GM20000 (cell line): Measurements from ENCODE around the gene SHISA4.

ENCODE experiments used
- DNase-seq: peaks from one replicate; pipeline ENCODE4 v3.0.0; 2012; ENCODE audit warnings: low spot score
- TF ChIP-seq, protein P1 (sequence below): IDR thresholded peaks from 2 replicates; pipeline ENCODE4 v1.5.1; 2012; ENCODE audit warnings: mild to moderate bottlenecking, control low read depth; ENCODE audit errors: extremely low read depth, missing control alignments

SHISA4 gene

DNA sequence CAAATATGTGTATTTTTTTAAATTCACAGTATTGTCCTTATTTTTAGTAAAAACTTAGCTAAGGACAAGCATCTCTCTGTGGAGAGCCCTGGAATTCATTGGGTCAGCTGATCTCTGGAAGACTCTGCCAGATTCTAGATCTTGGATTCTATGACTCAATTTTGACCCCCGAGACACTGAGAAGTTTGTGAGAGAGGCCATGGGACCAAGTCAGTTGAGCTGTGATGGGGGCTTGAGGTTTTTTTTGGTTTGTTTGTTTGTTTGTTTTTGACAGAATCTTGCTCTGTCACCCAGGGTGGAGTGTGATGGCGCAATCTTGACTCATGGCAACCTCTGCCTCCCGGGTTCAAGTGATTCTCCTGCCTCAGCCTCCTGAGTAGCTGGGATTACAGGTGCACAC, 13.5 kb downstream of the SHISA4 start:
- no peak for DNase-seq
- TF ChIP-seq, protein P1, sequence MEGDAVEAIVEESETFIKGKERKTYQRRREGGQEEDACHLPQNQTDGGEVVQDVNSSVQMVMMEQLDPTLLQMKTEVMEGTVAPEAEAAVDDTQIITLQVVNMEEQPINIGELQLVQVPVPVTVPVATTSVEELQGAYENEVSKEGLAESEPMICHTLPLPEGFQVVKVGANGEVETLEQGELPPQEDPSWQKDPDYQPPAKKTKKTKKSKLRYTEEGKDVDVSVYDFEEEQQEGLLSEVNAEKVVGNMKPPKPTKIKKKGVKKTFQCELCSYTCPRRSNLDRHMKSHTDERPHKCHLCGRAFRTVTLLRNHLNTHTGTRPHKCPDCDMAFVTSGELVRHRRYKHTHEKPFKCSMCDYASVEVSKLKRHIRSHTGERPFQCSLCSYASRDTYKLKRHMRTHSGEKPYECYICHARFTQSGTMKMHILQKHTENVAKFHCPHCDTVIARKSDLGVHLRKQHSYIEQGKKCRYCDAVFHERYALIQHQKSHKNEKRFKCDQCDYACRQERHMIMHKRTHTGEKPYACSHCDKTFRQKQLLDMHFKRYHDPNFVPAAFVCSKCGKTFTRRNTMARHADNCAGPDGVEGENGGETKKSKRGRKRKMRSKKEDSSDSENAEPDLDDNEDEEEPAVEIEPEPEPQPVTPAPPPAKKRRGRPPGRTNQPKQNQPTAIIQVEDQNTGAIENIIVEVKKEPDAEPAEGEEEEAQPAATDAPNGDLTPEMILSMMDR: no peak

DNA sequence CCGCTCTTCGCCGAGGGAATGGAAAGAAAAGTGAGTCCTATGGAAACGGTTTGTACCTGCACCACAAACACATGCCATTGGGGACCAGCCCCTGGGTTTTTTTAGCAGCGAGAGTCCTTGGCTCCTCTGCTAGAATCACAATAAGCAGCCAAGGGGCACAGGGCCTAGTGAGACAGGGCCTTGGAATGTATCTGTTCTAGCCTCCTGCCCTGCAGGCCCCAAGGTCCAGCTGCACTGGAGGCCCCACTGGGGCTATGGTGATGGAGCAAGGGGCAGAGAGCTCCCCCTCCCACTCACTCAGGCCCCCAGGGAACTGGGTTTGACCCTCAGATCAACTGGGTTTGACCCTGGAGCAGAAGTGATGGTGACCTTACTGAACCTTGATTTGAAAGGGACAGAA, 14.4 kb downstream of the SHISA4 start:
- TF ChIP-seq, protein P1: no peak
- no peak for DNase-seq

DNA sequence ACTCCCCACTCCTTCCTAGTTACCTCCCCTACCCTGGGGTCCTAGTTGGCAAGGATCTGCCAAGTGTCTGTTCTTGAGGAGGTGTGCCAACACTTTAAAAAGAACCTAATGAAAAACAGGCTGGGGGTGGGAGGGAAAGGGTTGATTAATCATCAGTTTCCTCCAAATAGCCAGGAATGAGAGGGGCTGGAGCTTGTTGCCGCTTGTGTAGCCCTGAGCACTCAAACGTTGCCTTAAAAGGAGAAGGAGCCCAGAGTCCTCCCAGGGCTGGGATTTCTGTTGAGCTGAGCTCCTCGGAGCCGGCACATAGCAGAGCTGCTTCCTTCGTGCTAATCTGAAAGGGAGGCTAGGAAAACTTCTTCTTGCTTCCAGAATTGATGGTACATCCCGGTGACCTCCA, 15.9 kb downstream of the SHISA4 start:
- DNase-seq: no peak
- TF ChIP-seq, protein P1: no peak

DNA sequence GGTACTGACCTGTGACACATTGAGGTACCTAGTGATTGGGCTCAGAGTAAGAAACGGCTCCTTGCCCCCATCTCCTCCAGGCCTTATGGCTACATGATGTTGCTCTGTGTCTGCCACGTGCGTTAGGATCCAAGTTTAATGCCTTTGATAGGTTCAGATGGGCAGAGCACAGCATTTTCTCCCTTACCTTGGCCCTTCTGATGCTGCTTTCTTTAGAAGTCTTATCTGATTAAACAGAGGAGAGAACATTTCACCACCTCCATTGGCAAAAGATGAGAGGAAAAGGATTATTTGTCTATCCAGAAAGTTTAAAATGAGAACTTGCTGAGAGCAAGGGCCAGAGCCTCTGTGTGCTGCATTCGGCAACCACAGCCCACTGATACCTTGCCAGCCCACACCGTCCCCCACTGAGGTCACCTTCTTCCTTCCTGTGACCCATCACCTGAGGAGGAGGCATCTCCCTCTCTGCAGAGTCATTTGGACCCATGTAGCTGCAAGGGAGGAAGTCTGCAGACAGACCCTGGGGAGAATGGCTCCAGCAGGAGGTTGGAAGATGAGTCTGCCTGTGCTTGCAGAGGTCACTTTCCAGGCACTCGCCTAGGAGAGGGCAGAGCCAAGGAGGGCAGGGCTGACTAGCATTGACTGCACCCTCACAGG, 16.7 kb downstream of the SHISA4 start:
- no peak for DNase-seq
- TF ChIP-seq, protein P1: no peak

DNA sequence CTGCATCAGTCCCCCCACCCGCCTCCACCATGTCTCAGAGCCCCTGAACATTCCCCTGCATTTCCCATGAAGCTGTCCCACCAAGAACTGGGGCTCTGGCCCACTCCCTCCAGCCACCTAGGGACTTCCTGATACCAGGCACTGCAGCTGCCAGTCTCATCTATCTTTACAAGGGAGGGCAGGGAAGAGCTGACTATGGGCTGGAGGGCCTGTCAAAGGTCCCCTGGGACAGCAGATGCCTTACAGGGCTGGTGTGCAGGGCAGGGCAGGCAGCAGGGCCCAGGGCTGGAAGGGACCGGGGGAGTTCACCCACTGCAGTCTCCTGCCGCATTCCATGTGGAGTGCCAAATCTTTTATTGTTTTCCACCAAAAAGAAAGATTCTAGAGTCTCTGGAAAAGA, 17.6 kb downstream of the SHISA4 start:
- no peak for DNase-seq

DNA sequence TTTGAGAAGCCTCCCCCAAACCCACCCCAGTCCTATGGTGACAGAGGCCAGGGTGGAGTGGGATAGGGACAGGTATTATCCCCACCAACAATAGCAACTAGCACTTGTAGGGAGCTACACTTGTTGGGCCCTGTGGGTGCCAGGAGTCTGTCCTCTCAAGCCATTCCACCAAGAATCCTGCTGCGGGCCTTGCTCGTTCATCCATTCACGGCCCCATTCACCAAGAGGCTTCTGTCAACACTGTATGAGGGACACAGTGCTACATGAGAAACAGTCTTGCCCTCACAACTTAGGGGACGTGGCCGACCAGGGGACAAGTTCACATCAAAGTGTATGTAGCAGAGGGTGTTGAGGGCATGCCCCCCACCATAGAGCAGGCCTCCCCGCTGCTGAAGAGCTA, 18.9 kb downstream of the SHISA4 start:
- TF ChIP-seq, protein P1: no peak
- no peak for DNase-seq

More for the DNA sequence above, 17.6 kb downstream of the SHISA4 start:
- TF ChIP-seq, protein P1: no peak

DNA sequence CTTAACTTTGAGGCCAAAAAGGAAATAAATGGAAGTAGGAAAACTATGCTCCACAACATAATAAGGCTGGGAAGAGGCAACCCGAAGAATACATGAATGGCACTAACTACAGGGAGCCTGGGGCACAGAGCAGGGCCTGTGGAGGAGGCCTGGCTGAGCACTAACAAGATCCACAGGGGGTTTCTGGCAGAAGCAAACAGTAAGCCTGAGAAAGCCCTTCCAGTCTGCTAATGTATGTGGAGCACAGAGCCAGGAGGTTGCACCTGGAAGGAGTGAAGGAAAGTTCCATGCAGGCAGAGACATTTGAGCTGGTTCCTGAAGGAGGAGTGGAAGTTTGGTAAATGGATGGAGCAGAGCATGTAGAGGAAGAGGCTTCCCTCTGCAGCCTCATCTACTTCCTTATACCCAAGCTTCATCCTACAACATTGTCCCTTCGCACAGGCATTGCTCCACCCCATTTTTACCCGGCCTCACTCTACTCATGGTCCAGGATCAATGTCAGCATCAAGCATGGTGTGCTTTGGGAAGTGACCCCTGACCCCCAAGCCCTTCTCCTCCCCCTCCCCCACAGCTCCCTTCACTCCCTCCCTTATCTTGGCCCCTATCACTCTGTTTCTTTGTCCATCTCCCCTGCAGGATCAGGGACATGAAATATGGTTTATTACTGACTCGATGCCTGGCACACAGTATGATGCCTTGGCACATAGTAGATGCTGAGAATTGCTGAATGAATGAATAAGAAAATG, 23.3 kb downstream of the SHISA4 start:
- TF ChIP-seq, protein P1: no peak
- no peak for DNase-seq
